ENCODE results near the gene PDE9A. TPM values are rescaled to one million over a fixed set of nuclear protein-coding genes. Genes with fewer than 3 reads are reported as not detected.

The PDE9A gene
- total and polyA plus RNA-seq, 2 of the 4 experiments (the other 2 are of a cell fraction) = 0.89 to 0.90 TPM

DNA sequence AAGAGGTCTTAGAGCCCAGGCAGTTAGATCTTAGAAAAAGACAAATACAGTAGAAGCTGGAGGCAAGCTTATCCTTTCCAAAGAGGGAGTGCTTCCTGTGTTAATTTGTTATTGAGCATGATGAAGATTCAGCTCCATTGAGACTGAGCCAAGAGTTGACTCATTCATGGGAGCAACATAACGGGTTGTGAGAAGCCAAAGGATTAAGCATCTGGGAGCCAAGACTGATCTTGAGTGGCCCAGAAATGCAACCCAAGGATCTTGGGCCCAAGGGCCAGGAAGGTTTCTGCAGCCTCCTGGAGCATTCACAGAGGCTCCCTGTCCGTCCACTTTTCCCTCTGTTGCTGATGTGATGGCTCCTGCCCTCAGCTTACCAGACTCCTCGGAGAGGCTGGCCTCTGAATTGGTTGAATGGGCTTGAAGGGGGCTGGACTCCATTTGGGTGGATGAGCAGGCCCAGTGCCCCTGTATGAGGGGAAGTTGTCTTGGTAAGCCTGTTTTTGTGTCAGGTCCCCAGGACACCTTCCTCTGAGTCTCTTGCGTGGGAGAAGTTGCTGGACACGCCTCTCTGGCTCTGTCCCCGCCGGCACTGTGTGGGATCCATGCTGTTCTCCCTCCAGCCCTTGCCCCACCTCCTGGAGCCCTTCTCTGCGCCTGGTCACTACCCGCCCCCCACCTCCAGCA lies 42.4 kb downstream of the PDE9A start:
- Histone ChIP-seq H3K9me3 (ENCODE audit: control insufficient read depth, insufficient read depth, low read length) (no peaks in the 10 kb centered on the region; the same call in 1 of the 2 replicates), H4K5ac (ENCODE audit: low read depth, low read length) (no peak overlapping the region), H3K14ac (replicated peaks; ENCODE audit: low read depth, low read length) (no peak overlapping the region), H2BK20ac (ENCODE audit: low read depth, low read length) (no peak overlapping the region), H4K20me1 (ENCODE audit: insufficient read depth, low read length) (no peaks in the 10 kb centered on the region), H4K8ac (ENCODE audit: low read depth in 2 of 2, low read length in 2 of 2) (no peak overlapping the region), H2AK5ac (ENCODE audit: low read depth, low read length) (no peak overlapping the region), H3K4ac (ENCODE audit: low read depth, low read length) (no peak overlapping the region), H3K9ac (ENCODE audit: low read depth, low read length) (no peak overlapping the region), H3K4me1 (ENCODE audit: control insufficient read depth, insufficient read depth, low read length) (peaks cover 2% of the 10 kb centered on the region; the same call in 1 of the 2 replicates), H3K4me3 (ENCODE audit: insufficient read depth, low read depth, low read length) (no peak overlapping the region), H3K23ac (ENCODE audit: low read depth, low read length) (no peak overlapping the region), H2AFZ (replicated peaks; ENCODE audit: low read length, poor library complexity) (no peak overlapping the region), H3K36me3 (ENCODE audit: control insufficient read depth, insufficient read depth, low read length) (no peaks in the 10 kb centered on the region), H2BK120ac (ENCODE audit: low read depth, low read length) (no peak overlapping the region), H3K4me2 (ENCODE audit: low read depth, low read length) (no peak overlapping the region), H3K56ac (ENCODE audit: extremely low read depth, insufficient read depth, low read length) (no peak overlapping the region), H2BK15ac (ENCODE audit: low read depth, low read length) (no peak overlapping the region), H2BK5ac (ENCODE audit: low read depth, low read length, poor library complexity, severe bottlenecking) (no peak overlapping the region), H2AK9ac (replicated peaks; ENCODE audit: low read depth, low read length, poor library complexity) (no peak overlapping the region), H3K9me1 (ENCODE audit: insufficient read depth, low read length) (no peaks in the 10 kb centered on the region), H3K79me1 (ENCODE audit: low read depth in 1 of 2, low read length in 2 of 2) (no peaks in the 10 kb centered on the region), H3K27me3 (ENCODE audit: control insufficient read depth, insufficient read depth, low read length) (no peaks in the 10 kb centered on the region; the same call in 1 of the 2 replicates), H4K91ac (ENCODE audit: insufficient read depth, low read depth, low read length) (no peak overlapping the region), H3K18ac (ENCODE audit: low read depth, low read length) (no peak overlapping the region), H3K27ac (ENCODE audit: insufficient read depth, low read length) (no peak overlapping the region)
- no TSS peak for BruUV-seq (replicated peaks)
- POLR2A ChIA-PET (ENCODE audit: unreplicated experiment) = interaction anchor here (0.6 kb wide), 1 partner anchor 182 kb away, joined by 7 read pairs; no protein-coding TSS in a partner anchor
- dilution Hi-C loops (cut with HindIII; ENCODE audit: low sequenced_read_pairs, unreplicated experiment) (no loop called here), in situ Hi-C loops (cut with MboI; ENCODE audit: low sequenced_read_pairs) (no loop called here), intact Hi-C loops (cut with micrococcal nuclease) (no loop called here)
- CTCF ChIA-PET = no interaction called here
- WGBS, 2 experiments (ENCODE audit: extremely low coverage in 2 of 2, insufficient read length in 1 of 2) = 69% methylated on average over 2 of the region's 9 CpGs; no CpG with 5 or more reads in 1 of the 2 experiments
- peak; percentile 21; the same call in 1 of the 2 replicates for ATAC-seq (ENCODE audit: low read depth)
- TF ChIP-seq RCOR1 (IDR thresholded peaks at IDR 0.05; ENCODE audit: insufficient replicate concordance, low read length) (no peak), RAD21 (IDR thresholded peaks at IDR 0.05; ENCODE audit: low read length) (no peak), NFE2L2 (IDR thresholded peaks at IDR 0.05; ENCODE audit: low read depth, low read length) (no peak)
- TF ChIP-seq, protein P1, sequence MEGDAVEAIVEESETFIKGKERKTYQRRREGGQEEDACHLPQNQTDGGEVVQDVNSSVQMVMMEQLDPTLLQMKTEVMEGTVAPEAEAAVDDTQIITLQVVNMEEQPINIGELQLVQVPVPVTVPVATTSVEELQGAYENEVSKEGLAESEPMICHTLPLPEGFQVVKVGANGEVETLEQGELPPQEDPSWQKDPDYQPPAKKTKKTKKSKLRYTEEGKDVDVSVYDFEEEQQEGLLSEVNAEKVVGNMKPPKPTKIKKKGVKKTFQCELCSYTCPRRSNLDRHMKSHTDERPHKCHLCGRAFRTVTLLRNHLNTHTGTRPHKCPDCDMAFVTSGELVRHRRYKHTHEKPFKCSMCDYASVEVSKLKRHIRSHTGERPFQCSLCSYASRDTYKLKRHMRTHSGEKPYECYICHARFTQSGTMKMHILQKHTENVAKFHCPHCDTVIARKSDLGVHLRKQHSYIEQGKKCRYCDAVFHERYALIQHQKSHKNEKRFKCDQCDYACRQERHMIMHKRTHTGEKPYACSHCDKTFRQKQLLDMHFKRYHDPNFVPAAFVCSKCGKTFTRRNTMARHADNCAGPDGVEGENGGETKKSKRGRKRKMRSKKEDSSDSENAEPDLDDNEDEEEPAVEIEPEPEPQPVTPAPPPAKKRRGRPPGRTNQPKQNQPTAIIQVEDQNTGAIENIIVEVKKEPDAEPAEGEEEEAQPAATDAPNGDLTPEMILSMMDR (conservative IDR thresholded peaks at IDR 0.05; ENCODE audit: low read depth, low read length) = no peak
- peak; percentile 55 for DNase-seq
